ENCODE results near the gene PTH1R. TPM values are rescaled to one million over a fixed set of nuclear protein-coding genes. Genes with fewer than 3 reads are reported as not detected.

The PTH1R gene
- total and polyA plus RNA-seq, 12 donors = 1.5 to 89.8 (median 4.2) TPM

DNA sequence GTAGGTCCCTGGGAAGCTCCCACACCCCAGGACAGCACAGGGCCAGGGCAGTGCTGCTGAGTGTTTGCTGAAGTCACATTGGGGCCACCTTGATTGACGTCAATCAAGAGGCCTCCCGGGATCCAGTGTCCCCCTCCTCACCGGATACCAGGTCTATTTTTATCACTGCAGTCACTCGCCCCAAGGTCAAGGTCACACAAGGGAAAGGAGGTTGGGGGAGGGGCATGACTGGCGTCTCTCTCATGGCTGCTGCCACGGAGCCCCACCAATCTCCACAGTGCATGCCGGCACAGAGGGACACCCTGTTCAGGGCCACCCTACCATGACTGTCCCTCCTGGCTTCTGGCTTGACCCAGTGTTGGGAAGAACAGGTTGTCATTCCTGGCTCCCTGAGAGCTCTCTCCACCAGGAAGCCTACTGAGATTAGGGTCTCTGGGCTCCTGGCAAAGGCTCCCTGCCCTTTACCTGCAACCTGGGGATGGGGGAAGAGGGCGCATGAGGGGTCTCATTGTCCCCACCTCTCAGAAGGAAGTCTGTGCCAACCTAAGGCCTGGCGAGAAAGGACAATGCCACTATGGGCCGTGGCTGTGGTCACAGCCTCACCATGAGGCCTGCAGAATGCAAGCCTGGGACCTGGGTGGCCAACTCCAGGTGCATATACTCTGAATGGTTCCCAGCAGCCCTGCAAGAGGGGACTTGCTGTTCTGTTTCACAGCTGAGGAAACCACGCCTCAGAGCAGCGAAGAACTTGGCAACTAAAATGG is 15.7 kb upstream of the PTH1R start:
- H3K27me3 ChIP-seq = no peaks in the 10 kb centered on the region
- peak; percentile 53 to 81 for DNase-seq
- H3K4me1 ChIP-seq = peaks cover 2 to 59% (median 15%) of the 10 kb centered on the region in 9 donors
- 36 to 45% methylated on average over 12 of the region's 12 CpGs for WGBS, 2 donors
- peak overlapping the region; percentile 84 to 98 (median 93) for H3K27ac ChIP-seq
- no peaks in the 10 kb centered on the region for H3K9me3 ChIP-seq
- TF ChIP-seq, protein P1, sequence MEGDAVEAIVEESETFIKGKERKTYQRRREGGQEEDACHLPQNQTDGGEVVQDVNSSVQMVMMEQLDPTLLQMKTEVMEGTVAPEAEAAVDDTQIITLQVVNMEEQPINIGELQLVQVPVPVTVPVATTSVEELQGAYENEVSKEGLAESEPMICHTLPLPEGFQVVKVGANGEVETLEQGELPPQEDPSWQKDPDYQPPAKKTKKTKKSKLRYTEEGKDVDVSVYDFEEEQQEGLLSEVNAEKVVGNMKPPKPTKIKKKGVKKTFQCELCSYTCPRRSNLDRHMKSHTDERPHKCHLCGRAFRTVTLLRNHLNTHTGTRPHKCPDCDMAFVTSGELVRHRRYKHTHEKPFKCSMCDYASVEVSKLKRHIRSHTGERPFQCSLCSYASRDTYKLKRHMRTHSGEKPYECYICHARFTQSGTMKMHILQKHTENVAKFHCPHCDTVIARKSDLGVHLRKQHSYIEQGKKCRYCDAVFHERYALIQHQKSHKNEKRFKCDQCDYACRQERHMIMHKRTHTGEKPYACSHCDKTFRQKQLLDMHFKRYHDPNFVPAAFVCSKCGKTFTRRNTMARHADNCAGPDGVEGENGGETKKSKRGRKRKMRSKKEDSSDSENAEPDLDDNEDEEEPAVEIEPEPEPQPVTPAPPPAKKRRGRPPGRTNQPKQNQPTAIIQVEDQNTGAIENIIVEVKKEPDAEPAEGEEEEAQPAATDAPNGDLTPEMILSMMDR (IDR thresholded peaks at IDR 0.05) = no peak
- intact Hi-C loops (cut with DNase I) = loop anchor here in 1 of 10 donors (10.0 kb wide), 1 partner anchor 463 kb away; no protein-coding TSS in a partner anchor
- peak; percentile 14 to 60 (median 41) for ATAC-seq
- peaks cover 0 to 36% (median 0%) of the 10 kb centered on the region in 9 donors for H3K36me3 ChIP-seq
- peak overlapping the region; percentile 50 to 69 (median 59) for H3K4me3 ChIP-seq

DNA sequence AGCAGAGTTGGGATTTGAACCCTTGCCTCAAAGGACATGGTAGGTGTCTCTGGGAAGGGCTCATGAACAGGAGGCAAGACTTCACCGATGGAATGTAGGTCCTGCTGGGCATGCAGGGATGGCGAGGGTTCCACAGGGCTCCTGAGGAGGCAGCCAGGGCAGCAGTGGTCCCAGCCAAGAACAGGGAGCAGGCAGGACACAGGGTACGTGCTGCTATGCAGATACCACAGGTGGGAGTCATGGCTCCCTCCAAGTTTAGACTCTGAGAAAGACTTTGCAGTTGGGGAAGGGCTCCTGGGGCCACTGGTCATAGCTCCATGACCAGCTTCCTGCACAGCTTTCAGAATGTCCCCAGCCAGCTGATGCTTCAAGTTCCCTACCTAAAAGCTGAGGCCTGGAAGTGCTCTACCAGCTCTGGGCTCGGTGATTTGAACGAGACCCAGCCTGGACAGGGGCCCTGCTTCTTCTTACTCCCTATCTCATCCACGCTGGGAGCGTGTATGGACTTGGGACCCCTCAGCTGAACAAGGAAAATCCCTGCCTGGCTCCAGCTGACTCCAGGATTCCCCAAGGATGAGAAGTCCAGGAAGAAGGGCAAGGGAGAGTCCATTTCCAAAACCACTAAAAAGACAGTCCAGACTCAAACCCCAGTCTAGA is 15.0 kb upstream of the PTH1R start:
- Histone ChIP-seq H3K4me3 (peak overlapping the region; percentile 50 to 69 (median 59)), H3K27me3 (no peaks in the 10 kb centered on the region), H3K4me1 (peaks cover 8 to 63% (median 23%) of the 10 kb centered on the region in 9 donors), H3K9me3 (no peaks in the 10 kb centered on the region), H3K36me3 (peaks cover 0 to 30% (median 0%) of the 10 kb centered on the region in 9 donors), H3K27ac (peak overlapping the region; percentile 84 to 98 (median 93))
- intact Hi-C loops (cut with DNase I) = loop anchor here in 1 of 10 donors (10.0 kb wide), 1 partner anchor 462 kb away; no protein-coding TSS in a partner anchor
- TF ChIP-seq, protein P1 (IDR thresholded peaks at IDR 0.05) = no peak
- ATAC-seq = no peak
- peak; percentile 3 to 17 for DNase-seq
- 51 to 55% methylated on average over 7 of the region's 7 CpGs for WGBS, 2 donors

DNA sequence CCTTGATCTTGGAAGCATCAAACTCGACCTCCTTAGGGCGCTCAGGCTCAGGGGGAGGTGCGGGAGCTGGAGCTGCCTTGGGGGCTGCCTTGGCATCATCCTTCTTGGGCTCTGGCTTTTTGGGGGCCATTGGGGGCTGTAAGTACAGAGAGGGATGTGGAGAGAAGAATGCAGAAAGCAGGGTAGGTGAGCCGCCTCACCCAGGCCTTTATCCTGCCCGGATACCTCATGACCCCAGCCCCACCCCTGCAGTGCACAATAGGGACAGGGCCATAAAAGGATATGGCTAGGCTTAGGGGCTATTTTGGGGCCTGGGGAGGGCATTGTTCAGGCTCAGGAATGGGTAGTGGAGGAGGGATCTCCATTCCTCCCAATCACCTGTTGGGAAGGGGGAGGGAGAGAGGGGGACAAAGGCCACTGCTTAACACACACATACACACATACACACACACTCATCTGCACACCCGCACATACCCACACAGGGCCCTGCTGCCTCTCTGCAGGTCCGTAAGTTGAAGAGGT is 14.2 kb upstream of the PTH1R start, which contains the start of gene MYL3:
Gene MYL3, minus strand, starts transcription at position 184 of the 522 bp plus-strand sequence. Its CDS starts 54 bp downstream, at position 130.
- 50 to 67% methylated on average over 7 of the region's 7 CpGs for WGBS, 2 donors
- no peaks in the 10 kb centered on the region for H3K9me3 ChIP-seq
- peaks cover 16 to 63% (median 31%) of the 10 kb centered on the region in 9 donors for H3K4me1 ChIP-seq
- peak within 1 kb of the TSS; percentile 50 to 69 (median 59) for H3K4me3 ChIP-seq
- H3K27ac ChIP-seq = peak within 1 kb of the TSS; percentile 84 to 98 (median 93)
- no peaks in the 10 kb centered on the region for H3K27me3 ChIP-seq
- ATAC-seq = peak; percentile 15 to 64 (median 52)
- intact Hi-C loops (cut with DNase I) = loop anchor here in 1 of 10 donors (10.0 kb wide), 1 partner anchor 461 kb away; no protein-coding TSS in a partner anchor
- DNase-seq = peak; percentile 50 to 85
- TF ChIP-seq, protein P1 (IDR thresholded peaks at IDR 0.05) = no peak
- H3K36me3 ChIP-seq = peaks cover 0 to 22% (median 0%) of the 10 kb centered on the region in 9 donors
